Measurements from ENCODE around the gene SEMA5A. TPM values are rescaled to one million over a fixed set of nuclear protein-coding genes. Genes with fewer than 3 reads are reported as not detected.

Gene SEMA5A
- total and polyA plus RNA-seq, 2 of the 13 experiments (the other 11 are each of a cell fraction or from before 2014, with no cell fraction given) = 0.01 TPM; not detected in 1

- in situ Hi-C loops (cut with HindIII; ENCODE audit: extremely low pct_ligation_motif_present, low pct_unique_long_range_greater_than_20kb) (no loop called here), intact Hi-C loops (cut with micrococcal nuclease; ENCODE audit: unreplicated experiment) (no loop called here)
- H2AFZ ChIP-seq (ENCODE audit: low read length) = no peak overlapping the region
- ChIA-PET CTCF (ENCODE audit: low intra/inter-chr PET ratio, low total read pairs) (no interaction called here), POLR2A (no interaction called here)
- DNase-seq (ENCODE audit: low spot score) = no peak
- no peak for FAIRE-seq
- ATAC-seq = no peak
- WGBS (ENCODE audit: low lambda C conversion rate) = 22% methylated on average over 6 of the region's 6 CpGs
- peaks cover 73% of the 10 kb centered on the region for H3K9me3 ChIP-seq (ENCODE audit: low read length)
- TF ChIP-seq GABPB1 (CRISPR knock-in tag; IDR thresholded peaks at IDR 0.05) = no peak
- no peak for TF ChIP-seq MAZ (IDR thresholded peaks at IDR 0.05; ENCODE audit: borderline replicate concordance, low read depth, low read length)
- TF ChIP-seq MAZ (CRISPR knock-in tag; IDR thresholded peaks at IDR 0.05; ENCODE audit: low read depth) = no peak
- no peak for TF ChIP-seq ZBTB3 (CRISPR knock-in tag; IDR thresholded peaks at IDR 0.05; ENCODE audit: borderline replicate concordance, low read depth)
- no peak for TF ChIP-seq E2F1 (CRISPR knock-in tag; IDR thresholded peaks at IDR 0.05)
- no peak for TF ChIP-seq SP2 (CRISPR knock-in tag; IDR thresholded peaks at IDR 0.05)
- no peak for TF ChIP-seq ZNF430 (CRISPR knock-in tag; IDR thresholded peaks at IDR 0.05)
- no peak for TF ChIP-seq ETS1 (CRISPR knock-in tag; IDR thresholded peaks at IDR 0.05)
- TF ChIP-seq KDM3A (CRISPR knock-in tag; IDR thresholded peaks at IDR 0.05; ENCODE audit: low read depth) = no peak
- TF ChIP-seq ELK4 (CRISPR knock-in tag; IDR thresholded peaks at IDR 0.05; ENCODE audit: borderline replicate concordance) = no peak
- TF ChIP-seq ZNF782 (CRISPR knock-in tag; IDR thresholded peaks at IDR 0.05; ENCODE audit: borderline replicate concordance) = no peak
- TF ChIP-seq ZNF17 (CRISPR knock-in tag; IDR thresholded peaks at IDR 0.05) = no peak
- TF ChIP-seq AHDC1 (CRISPR knock-in tag; IDR thresholded peaks at IDR 0.05; ENCODE audit: borderline replicate concordance) = no peak
- TF ChIP-seq KLF15 (CRISPR knock-in tag; IDR thresholded peaks at IDR 0.05; ENCODE audit: borderline replicate concordance) = no peak
- TF ChIP-seq NFIB (CRISPR knock-in tag; IDR thresholded peaks at IDR 0.05; ENCODE audit: borderline replicate concordance) = no peak
- H3K4me1 ChIP-seq (ENCODE audit: insufficient read depth, low read length) = no peaks in the 10 kb centered on the region
- no peak overlapping the region for H3K27ac ChIP-seq (ENCODE audit: extremely low read length, insufficient read depth, low read length)
- H3K36me3 ChIP-seq (replicated peaks in 1 of 2; ENCODE audit: control insufficient read depth in 1 of 2, insufficient read depth in 2 of 2, low read length in 2 of 2) = no peaks in the 10 kb centered on the region
- BruUV-seq (replicated peaks) = no TSS peak
- no peak overlapping the region for H3K9ac ChIP-seq (ENCODE audit: insufficient read depth, low read depth, low read length)
- no peaks in the 10 kb centered on the region for H4K20me1 ChIP-seq (ENCODE audit: insufficient read depth, low read length)
- H3K4me2 ChIP-seq (ENCODE audit: low read depth, low read length) = no peak overlapping the region
- no peaks in the 10 kb centered on the region for H3K27me3 ChIP-seq (ENCODE audit: control insufficient read depth in 1 of 2, insufficient read depth in 2 of 2, low read length in 2 of 2)
- no peaks in the 10 kb centered on the region for H3K79me2 ChIP-seq (ENCODE audit: insufficient read depth, low read length)
- no peak overlapping the region for H3K4me3 ChIP-seq (replicated peaks in 1 of 3; ENCODE audit: insufficient read depth in 1 of 3, low read depth in 2 of 3, low read length in 3 of 3)
Observed at GRCh38 chr5:9094582-9094981, 451.3 kb downstream of the SEMA5A start.
